ENCODE data around the gene BTBD17.

GRCh38 chr17:74345433-74346241, 16.0 kb downstream of the BTBD17 start:
- TF ChIP-seq MAX (IDR thresholded peaks at IDR 0.05) (no peak), EZH2 (IDR thresholded peaks at IDR 0.05) (no peak), CTCF (IDR thresholded peaks at IDR 0.05 in 2 of 3, conservative IDR thresholded peaks at IDR 0.05 in 1 of 3; ENCODE audit: borderline replicate concordance in 1 of 3, insufficient read depth in 1 of 3, low read depth in 2 of 3, low read length in 2 of 3) (no peak), SIN3A (IDR thresholded peaks at IDR 0.05; ENCODE audit: low read depth) (no peak), SP1 (IDR thresholded peaks at IDR 0.05; ENCODE audit: low read depth) (no peak), RAD21 (IDR thresholded peaks at IDR 0.05; ENCODE audit: low read depth) (no peak)

All from HCT116 (cell line).